Astrocyte of the cerebellum (primary cell): ENCODE data around the gene PABPC4L.

ENCODE experiments used
- DNase-seq: peaks from one replicate; pipeline ENCODE4 v3.0.0-alpha.2; 2011; ENCODE audit warnings: low read depth
- H3K4me3 ChIP-seq: 2 replicates; pipeline ENCODE4 v1.5.1; 2011; ENCODE audit warnings: mild to moderate bottlenecking, low read depth, low read length, moderate library complexity
- in situ Hi-C: cut with HindIII; loops from 2 replicates; pipeline ENCODE4 v1.10.0; 2017; ENCODE audit warnings: low sequenced_read_pairs
- TF ChIP-seq, protein P1 (sequence below): IDR thresholded peaks from 2 replicates; pipeline ENCODE4 v1.5.1; 2012; ENCODE audit warnings: low read length, low read depth, moderate library complexity, mild to moderate bottlenecking; ENCODE audit errors: missing control alignments

The PABPC4L gene

DNA sequence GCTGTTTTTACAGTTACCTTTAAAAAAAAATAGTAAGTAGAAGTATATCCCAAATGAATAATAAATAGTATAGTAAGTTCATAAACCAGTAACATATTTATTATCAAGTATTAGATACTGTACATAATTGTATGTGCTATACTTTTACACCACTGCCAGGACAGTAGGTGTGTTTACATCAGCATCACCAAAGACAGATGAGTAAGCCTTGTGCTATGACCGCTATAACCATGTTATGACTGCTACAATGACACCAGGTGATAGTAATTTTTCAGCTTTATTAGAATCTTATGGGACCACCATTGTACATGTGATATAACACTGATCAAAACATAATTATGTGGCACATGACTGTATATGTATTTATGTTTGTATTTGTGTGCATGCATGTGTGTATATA lies 27.3 kb downstream of the PABPC4L start:
- in situ Hi-C loops, result no loop called here
- DNase-seq, result no peak
- TF ChIP-seq, protein P1, sequence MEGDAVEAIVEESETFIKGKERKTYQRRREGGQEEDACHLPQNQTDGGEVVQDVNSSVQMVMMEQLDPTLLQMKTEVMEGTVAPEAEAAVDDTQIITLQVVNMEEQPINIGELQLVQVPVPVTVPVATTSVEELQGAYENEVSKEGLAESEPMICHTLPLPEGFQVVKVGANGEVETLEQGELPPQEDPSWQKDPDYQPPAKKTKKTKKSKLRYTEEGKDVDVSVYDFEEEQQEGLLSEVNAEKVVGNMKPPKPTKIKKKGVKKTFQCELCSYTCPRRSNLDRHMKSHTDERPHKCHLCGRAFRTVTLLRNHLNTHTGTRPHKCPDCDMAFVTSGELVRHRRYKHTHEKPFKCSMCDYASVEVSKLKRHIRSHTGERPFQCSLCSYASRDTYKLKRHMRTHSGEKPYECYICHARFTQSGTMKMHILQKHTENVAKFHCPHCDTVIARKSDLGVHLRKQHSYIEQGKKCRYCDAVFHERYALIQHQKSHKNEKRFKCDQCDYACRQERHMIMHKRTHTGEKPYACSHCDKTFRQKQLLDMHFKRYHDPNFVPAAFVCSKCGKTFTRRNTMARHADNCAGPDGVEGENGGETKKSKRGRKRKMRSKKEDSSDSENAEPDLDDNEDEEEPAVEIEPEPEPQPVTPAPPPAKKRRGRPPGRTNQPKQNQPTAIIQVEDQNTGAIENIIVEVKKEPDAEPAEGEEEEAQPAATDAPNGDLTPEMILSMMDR, result no peak
- H3K4me3 ChIP-seq, result no peak overlapping the region

DNA sequence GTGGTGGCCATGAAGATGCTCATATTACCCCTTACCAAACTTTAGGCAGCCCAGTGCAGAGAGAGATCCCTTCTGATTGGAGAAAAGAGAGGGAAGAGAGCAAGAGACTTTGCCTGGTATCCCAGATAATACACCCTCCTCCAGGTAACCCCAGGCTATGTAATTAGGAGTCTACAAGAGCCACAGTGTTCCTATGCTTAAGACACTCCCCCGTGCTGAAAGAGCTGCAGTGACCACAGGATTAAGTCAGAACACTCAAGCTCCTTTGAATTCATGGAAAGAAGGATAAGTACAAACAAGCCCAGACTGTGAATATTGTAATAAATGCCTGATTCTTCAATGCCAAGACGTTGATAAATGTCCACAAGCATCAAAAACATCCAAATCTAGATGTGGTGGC lies 41.4 kb downstream of the PABPC4L start:
- no peak overlapping the region for H3K4me3 ChIP-seq
- in situ Hi-C loops, result no loop called here
- TF ChIP-seq, protein P1, result no peak
- DNase-seq, result no peak

DNA sequence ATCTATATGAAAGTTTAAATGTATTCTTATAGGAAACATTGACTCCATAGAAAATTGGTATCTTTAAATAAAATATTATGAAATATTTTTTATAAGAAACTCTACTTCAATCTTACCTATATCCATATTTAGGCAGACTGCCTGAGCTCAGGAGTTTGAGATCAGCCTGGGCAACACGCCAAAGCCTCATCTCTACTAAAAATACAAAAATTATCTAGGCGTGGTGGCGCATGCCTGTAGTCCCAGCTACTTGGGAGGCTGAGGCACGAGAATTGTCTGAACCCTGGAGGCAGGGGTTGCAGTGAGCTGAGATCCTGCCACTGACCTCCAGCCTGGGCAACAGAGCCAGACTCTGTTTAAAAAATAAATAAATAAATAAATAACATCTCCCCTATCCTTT lies 47.5 kb downstream of the PABPC4L start:
- in situ Hi-C loops, result no loop called here
- no peak for DNase-seq
- no peak overlapping the region for H3K4me3 ChIP-seq
- TF ChIP-seq, protein P1, result no peak

DNA sequence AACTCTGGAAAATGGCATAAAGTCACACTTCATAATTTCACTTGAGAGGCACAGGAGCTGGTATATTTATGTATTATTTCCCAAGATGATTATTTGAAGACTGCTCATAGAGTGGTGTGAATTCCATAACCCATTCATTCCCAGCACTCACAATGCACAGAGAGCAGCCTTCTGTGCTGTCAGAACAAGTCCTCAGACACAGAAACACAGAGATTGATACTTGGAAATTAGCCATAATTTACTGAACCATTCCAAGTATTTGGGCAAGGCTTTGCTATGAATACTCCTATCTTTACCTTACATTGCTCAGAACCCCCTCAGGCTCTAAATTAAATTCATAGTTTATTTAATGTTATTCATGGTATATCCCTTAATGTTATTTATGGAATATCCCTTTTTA lies 53.6 kb downstream of the PABPC4L start:
- DNase-seq, result no peak
- TF ChIP-seq, protein P1, result no peak
- no peak overlapping the region for H3K4me3 ChIP-seq
- in situ Hi-C loops, result no loop called here
